GM12892 (cell line): ENCODE data around the gene GPR176.

ENCODE experiments used
- POLR2A ChIP-seq: IDR thresholded peaks from 2 replicates; pipeline ENCODE4 v1.6.1; 2011; ENCODE audit warnings: low read depth, low read length, control low read depth
- TAF1 ChIP-seq: IDR thresholded peaks from 2 replicates; pipeline ENCODE4 v1.6.1; 2011; ENCODE audit warnings: low read depth, mild to moderate bottlenecking, control low read depth, low read length, borderline replicate concordance

- TF ChIP-seq POLR2A = no peak
- no peak for TF ChIP-seq TAF1
These were observed 59.9 kb downstream of the GPR176 start for GRCh38 chr15:39860200-39860599.
